Esophagus squamous epithelium (tissue), 5 donors: ENCODE results near the gene PLA2G4B. TPM values are rescaled to one million over a fixed set of nuclear protein-coding genes. Genes with fewer than 3 reads are reported as not detected.
A peak's percentile ranks its signal among the peaks of the same experiment; 100 is the strongest.

Source experiments
- DNase-seq: peaks from one replicate; lab custom pipeline; 2025; lab: John Stamatoyannopoulos, UW
- H3K27ac ChIP-seq, 4 donors: fragments of 200-600 bp; sonication (generic); one replicate each; pipeline ENCODE4 v1.5.1; 2016 to 2019; ENCODE audit warnings: mild to moderate bottlenecking in 1 of 4
- H3K27me3 ChIP-seq, 4 donors: fragments of 200-600 bp; sonication (generic); 1 replicate in 3 of 4; 2 replicates in 1 of 4; pipeline versions ENCODE4 v1.5.1 to v1.6.0; 2017 to 2021; ENCODE audit warnings: antibody characterized with exemption in 1 of 4
- H3K36me3 ChIP-seq, 3 donors: fragments of 200-600 bp; sonication (generic); one replicate each; pipeline ENCODE4 v1.5.1; 2016 to 2019
- H3K4me1 ChIP-seq, 3 donors: fragments of 200-600 bp; sonication (generic); one replicate each; pipeline ENCODE4 v1.5.1; 2017 to 2019
- H3K4me3 ChIP-seq, 4 donors: fragments of 200-600 bp; sonication (generic); 1 replicate in 3 of 4; 2 replicates in 1 of 4; pipeline ENCODE4 v1.5.1; 2016 to 2019; ENCODE audit warnings: mild to moderate bottlenecking in 2 of 4, moderate library complexity in 1 of 4
- H3K9me3 ChIP-seq, 3 donors: fragments of 200-600 bp; sonication (generic); one replicate each; pipeline ENCODE4 v1.5.1; 2016 to 2019
- POLR2A ChIP-seq, 4 donors: fragments of 450-650 bp; IDR thresholded peaks; one replicate each; pipeline ENCODE4 v1.6.1; 2017; ENCODE audit warnings: antibody characterized with exemption in 4 of 4, mild to moderate bottlenecking in 4 of 4, moderate library complexity in 3 of 4
- WGBS, 2 donors: methylation state at CpG; one replicate each; pipeline ENCODE4 v1.1.5; 2018; 5-methylcytosine and 5-hydroxymethylcytosine counted together
- intact Hi-C: fragments of 100-400 bp; cut with DNase I; formaldehyde crosslinking; loops from one replicate; pipeline ENCODE4 v1.15.0; 2022
- total RNA-seq, 4 donors: library from RNA; depleted of rRNA; stranded (reverse); fragments of >200 nt; gene quantifications; one replicate each; pipeline ENCODE4 v1.1.0, GENCODE V29; 2016
- TF ChIP-seq, protein P1 (sequence below), 6 experiments: fragments of 450-650 bp in 4 of 6; fragments of 200-600 bp in 2 of 6; sonication (generic) in 2 of 6; IDR thresholded peaks; one replicate each; pipeline ENCODE4 v1.5.1; 2016 to 2019; ENCODE audit warnings: antibody characterized with exemption in 6 of 6, mild to moderate bottlenecking in 4 of 6, moderate library complexity in 4 of 6
- donor health status: DM: yes; HTN: yes; CAD: no.

The PLA2G4B gene
- total RNA-seq, 4 donors from 2014 or later: 26.5 to 58.9 (median 39.7) TPM

GRCh38 chr15:41797201-41797944, 41.3 kb upstream of the PLA2G4B start:
- DNase-seq: no peak
- Histone ChIP-seq H3K4me3 (no peak overlapping the region), H3K4me1 (peaks cover 24 to 93% (median 56%) of the 10 kb centered on the region in 3 donors)

DNA sequence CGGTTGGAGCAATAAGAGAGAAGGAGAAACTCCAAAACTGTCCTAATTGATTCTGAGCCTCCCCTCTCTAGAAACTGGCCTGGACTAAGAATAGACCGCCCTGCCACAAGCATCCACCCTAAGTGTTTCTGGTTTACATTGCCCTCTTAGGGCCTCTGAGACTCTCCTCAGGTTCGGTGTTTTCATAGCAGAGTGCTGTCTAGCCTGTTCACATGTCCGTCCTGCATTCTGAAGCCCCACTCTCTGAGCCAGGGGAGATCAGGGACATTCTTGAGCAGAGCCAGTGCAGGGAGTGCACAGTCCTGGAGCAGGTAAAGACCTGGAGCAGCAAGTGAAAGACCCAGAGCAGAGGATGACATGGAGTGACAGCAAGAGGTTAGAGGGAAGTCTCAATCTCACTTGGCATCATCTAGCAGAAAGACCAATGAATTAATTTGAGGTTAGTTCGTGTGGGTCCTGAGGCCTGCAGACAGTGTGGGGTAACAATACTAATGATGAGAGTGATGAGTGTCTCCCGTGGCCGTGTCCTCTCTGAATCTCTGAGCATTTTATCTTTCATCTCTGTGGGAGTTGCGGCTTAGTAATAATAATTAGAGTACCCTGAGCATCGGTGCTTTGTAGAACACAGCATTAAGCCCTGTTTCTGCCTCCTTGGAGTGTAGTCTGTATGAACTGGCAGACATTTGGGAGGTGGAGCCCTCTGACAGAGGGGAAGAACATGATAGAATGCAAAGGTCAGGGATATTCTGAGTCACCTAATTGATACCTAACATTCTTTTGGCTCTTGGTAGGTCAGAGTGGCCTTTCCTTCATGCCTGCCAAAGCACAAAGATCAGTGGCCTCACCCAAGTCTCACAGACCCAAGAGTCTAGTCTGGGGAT, 39.8 kb upstream of the PLA2G4B start:
- DNase-seq: no peak
- Histone ChIP-seq H3K4me1 (peaks cover 26 to 93% (median 61%) of the 10 kb centered on the region in 3 donors), H3K4me3 (no peak overlapping the region), H3K36me3 (peaks cover 0 to 34% (median 5%) of the 10 kb centered on the region in 3 donors), H3K27ac (peak overlapping the region; percentile 10 to 28 (median 20)), H3K9me3 (no peaks in the 10 kb centered on the region), H3K27me3 (no peaks in the 10 kb centered on the region)
- no peak for TF ChIP-seq POLR2A (IDR thresholded peaks at IDR 0.05)
- TF ChIP-seq, protein P1, sequence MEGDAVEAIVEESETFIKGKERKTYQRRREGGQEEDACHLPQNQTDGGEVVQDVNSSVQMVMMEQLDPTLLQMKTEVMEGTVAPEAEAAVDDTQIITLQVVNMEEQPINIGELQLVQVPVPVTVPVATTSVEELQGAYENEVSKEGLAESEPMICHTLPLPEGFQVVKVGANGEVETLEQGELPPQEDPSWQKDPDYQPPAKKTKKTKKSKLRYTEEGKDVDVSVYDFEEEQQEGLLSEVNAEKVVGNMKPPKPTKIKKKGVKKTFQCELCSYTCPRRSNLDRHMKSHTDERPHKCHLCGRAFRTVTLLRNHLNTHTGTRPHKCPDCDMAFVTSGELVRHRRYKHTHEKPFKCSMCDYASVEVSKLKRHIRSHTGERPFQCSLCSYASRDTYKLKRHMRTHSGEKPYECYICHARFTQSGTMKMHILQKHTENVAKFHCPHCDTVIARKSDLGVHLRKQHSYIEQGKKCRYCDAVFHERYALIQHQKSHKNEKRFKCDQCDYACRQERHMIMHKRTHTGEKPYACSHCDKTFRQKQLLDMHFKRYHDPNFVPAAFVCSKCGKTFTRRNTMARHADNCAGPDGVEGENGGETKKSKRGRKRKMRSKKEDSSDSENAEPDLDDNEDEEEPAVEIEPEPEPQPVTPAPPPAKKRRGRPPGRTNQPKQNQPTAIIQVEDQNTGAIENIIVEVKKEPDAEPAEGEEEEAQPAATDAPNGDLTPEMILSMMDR (IDR thresholded peaks at IDR 0.05): no peak
- WGBS, 2 donors: 59 to 66% methylated on average over 7 to 8 of the region's 9 CpGs
- intact Hi-C loops: no loop called here

More at GRCh38 chr15:41797201-41797944, 41.3 kb upstream of the PLA2G4B start:
- 44 to 52% methylated on average over 8 of the region's 8 CpGs for WGBS, 2 donors
- Histone ChIP-seq H3K36me3 (peaks cover 0 to 34% (median 5%) of the 10 kb centered on the region in 3 donors), H3K9me3 (no peaks in the 10 kb centered on the region), H3K27me3 (no peaks in the 10 kb centered on the region), H3K27ac (peak overlapping the region; percentile 50 to 72 (median 66))
- intact Hi-C loops: no loop called here
- TF ChIP-seq, protein P1 (IDR thresholded peaks at IDR 0.05): no peak
- TF ChIP-seq POLR2A (IDR thresholded peaks at IDR 0.05): no peak

GRCh38 chr15:41799488-41799805, 39.2 kb upstream of the PLA2G4B start:
- TF ChIP-seq, protein P1 (IDR thresholded peaks at IDR 0.05): no peak
- no peak for TF ChIP-seq POLR2A (IDR thresholded peaks at IDR 0.05)
- H3K27me3 ChIP-seq: no peaks in the 10 kb centered on the region
- H3K36me3 ChIP-seq: peaks cover 0 to 34% (median 5%) of the 10 kb centered on the region in 3 donors
- no peak overlapping the region for H3K4me3 ChIP-seq
- WGBS, 2 donors: 33 to 39% methylated on average over 1 to 3 of the region's 5 CpGs
- intact Hi-C loops: no loop called here
- no peak for DNase-seq
- H3K27ac ChIP-seq: peak overlapping the region in 3 of 4 donors; percentile 10 to 28 (median 18)
- H3K4me1 ChIP-seq: peaks cover 26 to 93% (median 62%) of the 10 kb centered on the region in 3 donors
- no peaks in the 10 kb centered on the region for H3K9me3 ChIP-seq

- intact Hi-C loops: no loop called here
- no peak for DNase-seq
- 57 to 70% methylated on average over 3 of the region's 3 CpGs for WGBS, 2 donors
- no peaks in the 10 kb centered on the region for H3K9me3 ChIP-seq
- H3K4me3 ChIP-seq: no peak overlapping the region
- peak overlapping the region; percentile 41 to 88 (median 83) for H3K27ac ChIP-seq
- H3K36me3 ChIP-seq: peaks cover 0 to 34% (median 5%) of the 10 kb centered on the region in 3 donors
- H3K4me1 ChIP-seq: peaks cover 34 to 93% (median 63%) of the 10 kb centered on the region in 3 donors
- H3K27me3 ChIP-seq: no peaks in the 10 kb centered on the region
- TF ChIP-seq, protein P1 (IDR thresholded peaks at IDR 0.05): no peak
- TF ChIP-seq POLR2A (IDR thresholded peaks at IDR 0.05): no peak
These were observed 37.5 kb upstream of the PLA2G4B start for GRCh38 chr15:41801185-41801584.
